B cell (primary cell): ENCODE measurements around the gene WDR90. TPM values are rescaled to one million over a fixed set of nuclear protein-coding genes. Genes with fewer than 3 reads are reported as not detected.

Experiments
- ATAC-seq: fragments of 200-7000 bp; cut with Tn5 transposase; one replicate; pipeline ENCODE4 v1.10.0; 2021; ENCODE audit warnings: low read depth, mild to moderate bottlenecking, moderate number of reproducible peaks, moderate library complexity
- CTCF ChIA-PET: fragments of 350-600 bp; sonication (Branson Sonifier 250); formaldehyde crosslinking; loops from one replicate; lab custom pipeline; 2021; ENCODE audit warnings: antibody characterized with exemption, inconsistent platforms; lab: Charles Lee
- POLR2A ChIA-PET: fragments of 350-600 bp; sonication (Branson Sonifier 250); formaldehyde crosslinking; loops from one replicate; lab custom pipeline; 2021; ENCODE audit warnings: antibody characterized with exemption; lab: Charles Lee
- DNase-seq: peaks from one replicate; pipeline ENCODE4 v3.0.0; 2013
- H2AFZ ChIP-seq: 2 replicates; pipeline ENCODE4 v1.6.1; 2012; ENCODE audit warnings: mild to moderate bottlenecking, low read depth, low read length; ENCODE audit not compliant: insufficient read depth, poor library complexity, severe bottlenecking
- H3K27ac ChIP-seq, 2 donors: 1 replicate in 1 of 2; 2 replicates in 1 of 2; pipeline ENCODE4 v1.5.1; 2012 to 2013; ENCODE audit warnings: low read length in 2 of 2, mild to moderate bottlenecking in 2 of 2, moderate library complexity in 1 of 2
- H3K27me3 ChIP-seq, 4 experiments: fragments of 200-600 bp in 1 of 4; sonication (generic) in 1 of 4; replicated peaks in 1 of 4; 1 replicate in 2 of 4; 2 replicates in 2 of 4; pipeline versions ENCODE4 v1.6.1 to v1.7.0; 2013 to 2016; ENCODE audit warnings: low read length in 3 of 4, mild to moderate bottlenecking in 2 of 4, mixed read lengths in 1 of 4, moderate library complexity in 1 of 4; ENCODE audit not compliant: insufficient read depth in 4 of 4, control insufficient read depth in 3 of 4; ENCODE audit errors: control extremely low read depth in 1 of 4
- H3K36me3 ChIP-seq, 2 experiments: replicated peaks in 1 of 2; 1 replicate in 1 of 2; 2 replicates in 1 of 2; pipeline versions ENCODE4 v1.6.1 to v1.7.1; 2013; ENCODE audit warnings: low read length in 1 of 2; ENCODE audit not compliant: insufficient read depth in 2 of 2, control insufficient read depth in 1 of 2; ENCODE audit errors: control extremely low read depth in 1 of 2, extremely low read depth in 1 of 2
- H3K4me1 ChIP-seq, 2 donors: fragments of 200-600 bp in 1 of 2; sonication (generic) in 1 of 2; 1 replicate in 1 of 2; 2 replicates in 1 of 2; pipeline versions ENCODE4 v1.5.1 to v1.6.1; 2013 to 2017; ENCODE audit warnings: low read length in 2 of 2; ENCODE audit not compliant: control insufficient read depth in 2 of 2, insufficient read depth in 2 of 2
- H3K4me2 ChIP-seq: replicated peaks from 2 replicates; pipeline ENCODE3; 2012; ENCODE audit warnings: mild to moderate bottlenecking, low read depth, low read length; ENCODE audit not compliant: poor library complexity, severe bottlenecking
- H3K4me3 ChIP-seq, 5 experiments: fragments of 200-600 bp in 1 of 5; sonication (generic) in 1 of 5; 1 replicate in 3 of 5; 2 replicates in 2 of 5; pipeline versions ENCODE4 v1.5.1 to v1.7.0; 2011 to 2016; ENCODE audit warnings: low read length in 4 of 5, mild to moderate bottlenecking in 4 of 5, low read depth in 2 of 5, control low read depth in 1 of 5, moderate library complexity in 1 of 5; ENCODE audit not compliant: insufficient read depth in 1 of 5; ENCODE audit errors: control extremely low read depth in 1 of 5, extremely low read depth in 1 of 5
- H3K79me2 ChIP-seq: fragments of 200-600 bp; sonication (generic); one replicate; pipeline ENCODE4 v1.6.0; 2016; ENCODE audit warnings: low read length; ENCODE audit not compliant: control insufficient read depth, insufficient read depth
- H3K9ac ChIP-seq: fragments of 200-600 bp; sonication (generic); 2 replicates; pipeline ENCODE4 v1.6.1; 2017; ENCODE audit warnings: mild to moderate bottlenecking, low read length, moderate library complexity
- H3K9me3 ChIP-seq, 3 donors: one replicate each; pipeline versions ENCODE4 v1.6.1 to v1.7.1; 2013; ENCODE audit warnings: low read length in 2 of 3; ENCODE audit not compliant: control insufficient read depth in 2 of 3, insufficient read depth in 1 of 3; ENCODE audit errors: control extremely low read depth in 1 of 3
- H4K20me1 ChIP-seq: 2 replicates; pipeline ENCODE4 v1.6.0; 2012; ENCODE audit warnings: mild to moderate bottlenecking, low read length; ENCODE audit not compliant: insufficient read depth, control insufficient read depth, poor library complexity, severe bottlenecking
- H3K27ac Mint-ChIP-seq: one replicate; pipeline ENCODE4 v1.8.0; 2021; ENCODE audit warnings: mixed read lengths
- H3K27me3 Mint-ChIP-seq: one replicate; pipeline ENCODE4 v1.8.0; 2021; ENCODE audit warnings: mixed read lengths
- H3K4me1 Mint-ChIP-seq: one replicate; pipeline ENCODE4 v1.8.0; 2021; ENCODE audit warnings: mixed read lengths
- H3K4me3 Mint-ChIP-seq: one replicate; pipeline ENCODE4 v1.8.0; 2021; ENCODE audit warnings: mixed read lengths
- H3K9me3 Mint-ChIP-seq: one replicate; pipeline ENCODE4 v1.8.0; 2022; ENCODE audit warnings: mixed read lengths; ENCODE audit not compliant: insufficient read depth
- EZH2 ChIP-seq: IDR thresholded peaks from 2 replicates; pipeline ENCODE4 v1.6.1; 2012; ENCODE audit warnings: borderline replicate concordance, low read depth, mild to moderate bottlenecking, moderate library complexity, low read length; ENCODE audit not compliant: insufficient read depth, poor library complexity, severe bottlenecking
- WGBS: methylation state at CpG from one replicate; pipeline ENCODE4 v1.1.5; 2013; ENCODE audit warnings: missing lambda C conversion rate; ENCODE audit not compliant: insufficient coverage; 5-methylcytosine and 5-hydroxymethylcytosine counted together
- intact Hi-C: fragments of 100-400 bp; cut with micrococcal nuclease; formaldehyde crosslinking; loops from one replicate; pipeline ENCODE4 v1.10.0; 2022
- polyA plus RNA-seq: library from polyadenylated mRNA; depleted of rRNA; stranded (reverse); fragments of >200 nt; gene quantifications from 2 replicates; pipeline ENCODE4 v1.2.3, GENCODE V29; 2012
- total RNA-seq, 2 donors: library from RNA; stranded (reverse); fragments of 120-200 nt in 1 of 2; gene quantifications; 1 replicate in 1 of 2; 2 replicates in 1 of 2; pipeline versions ENCODE4 v1.2.3 to v1.2.4, GENCODE V29; 2013 to 2022
- TF ChIP-seq, protein P1 (sequence below): fragments of 200-600 bp; IDR thresholded peaks from one replicate; pipeline ENCODE4 v1.8.0; 2022; ENCODE audit warnings: antibody characterized with exemption, mild to moderate bottlenecking

WDR90 gene
- total and polyA plus RNA-seq, 2 donors (not counting 1 experiment from before 2014, with no cell fraction given) = 23.1 to 34.7 TPM

DNA sequence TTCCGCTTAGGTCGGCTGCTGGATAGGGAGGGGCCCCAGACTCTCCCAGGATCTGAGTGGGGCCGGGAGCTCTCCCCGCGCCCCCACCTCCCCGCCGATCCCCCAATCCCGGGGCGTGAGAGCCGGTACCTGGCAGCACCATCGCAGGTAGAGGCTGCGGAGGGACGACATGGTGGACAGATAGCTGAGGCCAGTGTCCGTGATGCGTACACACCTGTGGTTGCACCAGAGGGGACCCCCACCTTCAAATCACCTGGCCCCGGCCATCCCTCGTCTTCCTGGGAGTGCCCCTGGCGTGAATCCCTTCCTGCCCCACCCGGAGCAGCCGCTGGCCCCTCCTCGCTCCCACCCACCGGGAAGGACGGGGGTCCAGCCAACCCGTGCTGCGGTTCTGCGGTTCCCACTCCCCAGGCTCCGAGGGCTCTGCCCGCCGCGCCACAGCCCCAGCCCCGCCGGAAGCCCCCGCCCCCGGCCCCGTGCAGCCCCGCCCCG is 45.7 kb downstream of the WDR90 start:
- H3K9me3 Mint-ChIP-seq = no peaks in the 10 kb centered on the region
- WGBS = 0% methylated on average over 23 of the region's 37 CpGs
- peaks cover 17% of the 10 kb centered on the region for H3K27me3 Mint-ChIP-seq
- H3K4me3 ChIP-seq = peak overlapping the region in 4 of 5 experiments; percentile 40 to 58 (median 52)
- ATAC-seq (no peak), DNase-seq (peak; percentile 44)
- peaks cover 0 to 34% (median 0%) of the 10 kb centered on the region in 3 donors for H3K9me3 ChIP-seq
- peaks cover 20% of the 10 kb centered on the region for H3K4me1 Mint-ChIP-seq
- H3K4me3 Mint-ChIP-seq = peak overlapping the region; percentile 41
- H3K27ac Mint-ChIP-seq = no peak overlapping the region
- peaks cover 0 to 53% (median 20%) of the 10 kb centered on the region in 4 experiments for H3K27me3 ChIP-seq
- no peaks in the 10 kb centered on the region for H4K20me1 ChIP-seq
- intact Hi-C loops = no loop called here
- peak overlapping the region; percentile 58 for H3K9ac ChIP-seq
- H2AFZ ChIP-seq = peak overlapping the region; percentile 33
- H3K36me3 ChIP-seq = no peaks in the 10 kb centered on the region
- peaks cover under 1% of the 10 kb centered on the region for H3K79me2 ChIP-seq
- peak overlapping the region; percentile 96 for H3K4me2 ChIP-seq
- CTCF ChIA-PET = no interaction called here
- no peak overlapping the region for H3K27ac ChIP-seq
- TF ChIP-seq, protein P1, sequence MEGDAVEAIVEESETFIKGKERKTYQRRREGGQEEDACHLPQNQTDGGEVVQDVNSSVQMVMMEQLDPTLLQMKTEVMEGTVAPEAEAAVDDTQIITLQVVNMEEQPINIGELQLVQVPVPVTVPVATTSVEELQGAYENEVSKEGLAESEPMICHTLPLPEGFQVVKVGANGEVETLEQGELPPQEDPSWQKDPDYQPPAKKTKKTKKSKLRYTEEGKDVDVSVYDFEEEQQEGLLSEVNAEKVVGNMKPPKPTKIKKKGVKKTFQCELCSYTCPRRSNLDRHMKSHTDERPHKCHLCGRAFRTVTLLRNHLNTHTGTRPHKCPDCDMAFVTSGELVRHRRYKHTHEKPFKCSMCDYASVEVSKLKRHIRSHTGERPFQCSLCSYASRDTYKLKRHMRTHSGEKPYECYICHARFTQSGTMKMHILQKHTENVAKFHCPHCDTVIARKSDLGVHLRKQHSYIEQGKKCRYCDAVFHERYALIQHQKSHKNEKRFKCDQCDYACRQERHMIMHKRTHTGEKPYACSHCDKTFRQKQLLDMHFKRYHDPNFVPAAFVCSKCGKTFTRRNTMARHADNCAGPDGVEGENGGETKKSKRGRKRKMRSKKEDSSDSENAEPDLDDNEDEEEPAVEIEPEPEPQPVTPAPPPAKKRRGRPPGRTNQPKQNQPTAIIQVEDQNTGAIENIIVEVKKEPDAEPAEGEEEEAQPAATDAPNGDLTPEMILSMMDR = no peak
- no peak for TF ChIP-seq EZH2
- POLR2A ChIA-PET = interaction anchor here (1.0 kb wide), 1 partner anchor 59 kb away, joined by 3 read pairs; the partner anchor contains the start of gene METTL26
- peaks cover 27 to 38% of the 10 kb centered on the region in 2 donors for H3K4me1 ChIP-seq

DNA sequence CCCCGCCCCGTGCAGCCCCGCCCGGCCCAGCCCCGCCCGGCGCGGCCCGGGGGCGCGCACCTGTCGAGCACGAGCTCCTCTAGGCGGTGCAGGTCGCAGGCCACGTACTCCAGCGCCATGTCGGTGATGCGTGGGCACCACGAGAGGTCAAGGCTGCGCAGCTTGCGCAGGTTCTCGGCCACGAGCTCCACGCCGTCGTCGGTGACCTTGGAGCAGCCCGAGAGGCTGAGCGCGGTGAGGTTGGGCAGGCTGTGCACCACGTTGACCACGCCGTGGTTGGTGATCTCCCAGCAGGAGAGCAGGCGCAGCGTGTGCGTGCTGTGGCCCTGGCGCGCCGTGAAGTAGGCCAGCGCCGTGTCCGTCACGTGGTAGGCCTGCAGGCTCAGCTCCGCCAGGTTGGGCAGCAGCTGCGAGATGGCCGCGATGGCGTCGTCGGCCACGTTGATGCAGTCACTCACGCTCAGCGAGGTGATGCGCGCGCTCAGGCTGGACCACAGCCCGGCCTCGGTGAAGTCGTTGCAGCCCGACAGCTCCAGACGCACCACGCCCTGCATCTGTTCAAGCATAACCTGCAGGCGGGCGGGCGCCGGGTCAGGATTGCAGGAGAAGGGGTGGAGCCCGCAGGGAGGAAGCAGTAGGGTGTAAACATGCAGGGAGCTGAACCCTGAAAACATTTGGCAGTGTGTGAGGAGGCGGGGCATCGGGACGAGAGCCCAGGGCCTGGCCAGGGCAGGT is 46.4 kb downstream of the WDR90 start:
- CTCF ChIA-PET = no interaction called here
- Histone ChIP-seq H3K9ac (peak overlapping the region; percentile 73), H3K4me3 (peak overlapping the region; percentile 12 to 67 (median 55)), H3K4me2 (peak overlapping the region; percentile 96), H3K36me3 (no peaks in the 10 kb centered on the region), H3K27ac (no peak overlapping the region), H4K20me1 (no peaks in the 10 kb centered on the region), H2AFZ (peak overlapping the region; percentile 71), H3K4me1 (peaks cover 30 to 38% of the 10 kb centered on the region in 2 donors), H3K9me3 (peaks cover 0 to 38% (median 0%) of the 10 kb centered on the region in 3 donors), H3K27me3 (peaks cover 0 to 59% (median 25%) of the 10 kb centered on the region in 4 experiments), H3K79me2 (no peaks in the 10 kb centered on the region)
- 4% methylated on average over 71 of the region's 71 CpGs for WGBS
- POLR2A ChIA-PET = interaction anchor here (1.0 kb wide), 1 partner anchor 59 kb away, joined by 3 read pairs; the partner anchor contains the start of gene METTL26
- ATAC-seq (peak; percentile 76), DNase-seq (peak; percentile 70)
- Mint-ChIP-seq H3K4me1 (peaks cover 16% of the 10 kb centered on the region), H3K4me3 (peak overlapping the region; percentile 87), H3K27ac (peak overlapping the region; percentile 65), H3K27me3 (peaks cover 17% of the 10 kb centered on the region), H3K9me3 (no peaks in the 10 kb centered on the region)
- TF ChIP-seq, protein P1 = no peak
- no peak for TF ChIP-seq EZH2
- intact Hi-C loops = no loop called here
